GM12864 (cell line): ENCODE data around the gene AMPD2.
"Not testable (repeated sequence)": the region's sequence is repeated elsewhere in the genome, so short reads cannot be mapped to it uniquely, and the experiment has no call there.

Experiments used
- DNase-seq: peaks from one replicate; pipeline ENCODE4 v3.0.0-alpha.2; 2011; ENCODE audit warnings: low read depth
- H3K4me3 ChIP-seq: 2 replicates; pipeline ENCODE4 v1.5.1; 2011; ENCODE audit warnings: mild to moderate bottlenecking, low read depth, low read length, control low read depth
- CTCF ChIP-seq: IDR thresholded peaks from 2 replicates; pipeline ENCODE4 v1.5.1; 2011; ENCODE audit warnings: low read depth, mild to moderate bottlenecking, moderate library complexity, low read length, control low read depth, inconsistent platforms; ENCODE audit errors: missing control alignments

The AMPD2 gene

GRCh38 chr1:109667452-109668122, 48.0 kb downstream of the AMPD2 start, which contains the start of gene GSTM2:
Gene GSTM2 (plus strand): TSS chr1:109668057. CDS start chr1:109668116, 59 bp downstream.
- H3K4me3 ChIP-seq = peak within 1 kb of the TSS; percentile 13
- no peak for TF ChIP-seq CTCF
- no peak for DNase-seq

GRCh38 chr1:109668123-109668775, 48.6 kb downstream of the AMPD2 start:
- TF ChIP-seq CTCF = no peak
- peak overlapping the region; percentile 13 for H3K4me3 ChIP-seq
- no peak for DNase-seq

- no peak overlapping the region for H3K4me3 ChIP-seq
- DNase-seq = no peak
- TF ChIP-seq CTCF = no peak
Measured at GRCh38 chr1:109669246-109669948, 49.8 kb downstream of the AMPD2 start.

GRCh38 chr1:109669949-109670302, 50.3 kb downstream of the AMPD2 start:
- not testable (repeated sequence) for DNase-seq, H3K4me3 ChIP-seq

- H3K4me3 ChIP-seq = no peak overlapping the region
- no peak for DNase-seq
- TF ChIP-seq CTCF = no peak
Measured at GRCh38 chr1:109671067-109671466, 51.4 kb downstream of the AMPD2 start.

- not testable (repeated sequence) for DNase-seq, H3K4me3 ChIP-seq
Measured at GRCh38 chr1:109673861-109674260, 54.2 kb downstream of the AMPD2 start.

- not testable (repeated sequence) for H3K4me3 ChIP-seq, DNase-seq
Measured at GRCh38 chr1:109676683-109677381, 57.2 kb downstream of the AMPD2 start.

- no peak overlapping the region for H3K4me3 ChIP-seq
- DNase-seq = no peak
- TF ChIP-seq CTCF = no peak
Measured at GRCh38 chr1:109677459-109677858, 57.8 kb downstream of the AMPD2 start.

- H3K4me3 ChIP-seq, DNase-seq: not testable (repeated sequence)
Measured at GRCh38 chr1:109678637-109679036, 59.0 kb downstream of the AMPD2 start.
